ENCODE data around the gene RNF34. TPM values are rescaled to one million over a fixed set of nuclear protein-coding genes. Genes with fewer than 3 reads are reported as not detected.

RNF34 gene
- total RNA-seq, 4 donors from 2014 or later = 46.8 to 63.2 (median 49.8) TPM

DNA sequence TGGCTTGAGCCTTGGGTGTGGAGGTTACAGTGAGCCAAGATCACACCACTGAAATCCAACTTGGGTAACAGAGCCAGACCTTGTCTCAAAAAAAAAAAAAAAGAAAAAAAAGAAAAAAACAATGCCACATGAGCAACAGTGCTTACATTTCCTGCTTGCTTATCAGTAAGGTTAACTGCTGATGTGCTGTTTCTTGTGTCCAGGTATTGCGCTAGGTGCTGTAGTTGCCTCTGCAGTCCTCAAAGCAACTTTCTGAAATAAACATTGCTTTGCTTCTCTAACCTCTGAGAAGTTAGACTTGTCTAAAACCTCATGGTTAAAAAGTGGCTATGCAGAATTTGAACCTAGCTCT lies 24.7 kb downstream of the RNF34 start:
- Histone ChIP-seq H3K4me3 (no peak overlapping the region), H3K4me1 (peaks cover 0 to 3% (median 0%) of the 10 kb centered on the region in 4 donors), H3K36me3 (peaks cover 0 to 58% (median 26%) of the 10 kb centered on the region in 4 donors), H3K9me3 (no peaks in the 10 kb centered on the region), H3K27me3 (no peaks in the 10 kb centered on the region), H3K27ac (peak overlapping the region in 2 of 4 donors; percentile 20 to 32)
- 90% methylated on average over 1 of the region's 1 CpG; no CpG with 5 or more reads in 1 of the 2 donors for WGBS, 2 donors (ENCODE audit: low coverage in 1 of 2)
- no peak for DNase-seq
- TF ChIP-seq, protein P1, sequence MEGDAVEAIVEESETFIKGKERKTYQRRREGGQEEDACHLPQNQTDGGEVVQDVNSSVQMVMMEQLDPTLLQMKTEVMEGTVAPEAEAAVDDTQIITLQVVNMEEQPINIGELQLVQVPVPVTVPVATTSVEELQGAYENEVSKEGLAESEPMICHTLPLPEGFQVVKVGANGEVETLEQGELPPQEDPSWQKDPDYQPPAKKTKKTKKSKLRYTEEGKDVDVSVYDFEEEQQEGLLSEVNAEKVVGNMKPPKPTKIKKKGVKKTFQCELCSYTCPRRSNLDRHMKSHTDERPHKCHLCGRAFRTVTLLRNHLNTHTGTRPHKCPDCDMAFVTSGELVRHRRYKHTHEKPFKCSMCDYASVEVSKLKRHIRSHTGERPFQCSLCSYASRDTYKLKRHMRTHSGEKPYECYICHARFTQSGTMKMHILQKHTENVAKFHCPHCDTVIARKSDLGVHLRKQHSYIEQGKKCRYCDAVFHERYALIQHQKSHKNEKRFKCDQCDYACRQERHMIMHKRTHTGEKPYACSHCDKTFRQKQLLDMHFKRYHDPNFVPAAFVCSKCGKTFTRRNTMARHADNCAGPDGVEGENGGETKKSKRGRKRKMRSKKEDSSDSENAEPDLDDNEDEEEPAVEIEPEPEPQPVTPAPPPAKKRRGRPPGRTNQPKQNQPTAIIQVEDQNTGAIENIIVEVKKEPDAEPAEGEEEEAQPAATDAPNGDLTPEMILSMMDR (IDR thresholded peaks at IDR 0.05) = no peak
- TF ChIP-seq POLR2AphosphoS5 (IDR thresholded peaks at IDR 0.05) (no peak), EP300 (IDR thresholded peaks at IDR 0.05; ENCODE audit: low read depth) (no peak), POLR2A (IDR thresholded peaks at IDR 0.05) (no peak)
- intact Hi-C loops (cut with DNase I; ENCODE audit: low total_unique reads) = no loop called here
- in situ Hi-C loops (cut with MboI; ENCODE audit: low pct_ligation_motif_present in 1 of 4, low pct_unique_long_range_greater_than_20kb in 1 of 4, low sequenced_read_pairs in 3 of 4) = no loop called here

DNA sequence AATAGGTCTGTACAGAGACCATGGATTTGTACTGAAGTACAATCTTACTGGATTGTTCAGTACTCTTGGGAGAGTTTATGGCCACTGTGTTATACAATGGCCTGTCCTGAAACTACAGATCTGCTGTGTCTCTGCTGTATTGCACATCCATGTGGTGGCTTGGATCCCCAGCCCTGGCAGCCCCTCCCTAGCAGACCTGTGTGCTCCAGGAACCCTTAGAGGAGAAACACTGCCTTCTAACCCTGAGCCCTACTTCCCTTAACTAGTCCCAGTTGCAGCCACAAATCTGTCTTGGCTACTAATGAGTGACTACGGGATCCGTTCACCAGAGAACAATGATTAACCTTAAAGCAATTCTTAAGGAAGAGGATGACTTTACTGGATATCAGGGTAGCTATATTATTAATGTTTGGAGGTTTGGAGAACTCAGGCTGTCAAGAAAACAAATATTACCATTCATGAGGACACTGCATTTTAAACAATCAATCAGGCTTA lies 27.7 kb downstream of the RNF34 start:
- Histone ChIP-seq H3K4me1 (peaks cover 0 to 3% (median 0%) of the 10 kb centered on the region in 4 donors), H3K9me3 (no peaks in the 10 kb centered on the region), H3K27ac (peak overlapping the region in 1 of 4 donors; percentile 4), H3K27me3 (no peaks in the 10 kb centered on the region), H3K4me3 (no peak overlapping the region), H3K36me3 (peaks cover 0 to 57% (median 26%) of the 10 kb centered on the region in 4 donors)
- TF ChIP-seq POLR2AphosphoS5 (IDR thresholded peaks at IDR 0.05) (no peak), POLR2A (IDR thresholded peaks at IDR 0.05) (no peak), EP300 (IDR thresholded peaks at IDR 0.05; ENCODE audit: low read depth) (no peak)
- TF ChIP-seq, protein P1 (IDR thresholded peaks at IDR 0.05) = no peak
- no peak for DNase-seq
- intact Hi-C loops (cut with DNase I; ENCODE audit: low total_unique reads) = loop anchor here (2.0 kb wide), 1 partner anchor 63 kb away; no protein-coding TSS in a partner anchor
- in situ Hi-C loops (cut with MboI; ENCODE audit: low pct_ligation_motif_present in 1 of 4, low pct_unique_long_range_greater_than_20kb in 1 of 4, low sequenced_read_pairs in 3 of 4) = loop anchor here in 1 of 4 donors (25.0 kb wide), 1 partner anchor 90 kb away; no protein-coding TSS in a partner anchor
- 67% methylated on average over 2 of the region's 2 CpGs; no CpG with 5 or more reads in 1 of the 2 donors for WGBS, 2 donors (ENCODE audit: low coverage in 1 of 2)

DNA sequence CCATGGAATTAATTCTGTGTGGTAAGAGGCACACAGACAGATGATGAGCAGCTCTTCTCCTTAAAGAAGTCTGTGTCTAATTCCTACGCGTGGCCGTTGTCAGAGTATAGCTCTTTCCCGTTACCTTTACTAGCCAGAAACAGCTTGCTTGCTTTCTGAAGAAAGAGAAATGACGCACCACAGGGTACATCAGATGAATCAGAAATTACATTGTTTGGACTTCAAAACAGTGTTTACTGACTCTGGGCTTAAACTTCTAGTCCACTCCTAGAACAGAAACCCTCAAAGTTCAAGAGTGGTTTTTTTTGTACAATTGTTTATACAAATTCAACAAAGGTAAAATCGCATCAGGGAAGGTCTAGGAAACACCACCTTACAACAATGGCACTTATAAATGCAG lies 29.0 kb downstream of the RNF34 start:
- TF ChIP-seq POLR2A (IDR thresholded peaks at IDR 0.05) = no peak
- TF ChIP-seq EP300 (IDR thresholded peaks at IDR 0.05; ENCODE audit: low read depth) = no peak
- TF ChIP-seq, protein P1 (IDR thresholded peaks at IDR 0.05) = no peak
- no peak for TF ChIP-seq POLR2AphosphoS5 (IDR thresholded peaks at IDR 0.05)
- WGBS, 2 donors (ENCODE audit: low coverage in 1 of 2) = 88 to 90% methylated on average over 6 of the region's 6 CpGs
- Histone ChIP-seq H3K27me3 (no peaks in the 10 kb centered on the region), H3K36me3 (peaks cover 0 to 51% (median 25%) of the 10 kb centered on the region in 4 donors), H3K4me3 (no peak overlapping the region), H3K4me1 (peaks cover 0 to 3% (median 0%) of the 10 kb centered on the region in 4 donors), H3K9me3 (no peaks in the 10 kb centered on the region), H3K27ac (peak overlapping the region in 1 of 4 donors; percentile 22)
- no peak for DNase-seq
- intact Hi-C loops (cut with DNase I; ENCODE audit: low total_unique reads) (loop anchor here (2.0 kb wide), 1 partner anchor 62 kb away; no protein-coding TSS in a partner anchor), in situ Hi-C loops (cut with MboI; ENCODE audit: low pct_ligation_motif_present in 1 of 4, low pct_unique_long_range_greater_than_20kb in 1 of 4, low sequenced_read_pairs in 3 of 4) (loop anchor here in 1 of 4 donors (25.0 kb wide), 1 partner anchor 92 kb away; no protein-coding TSS in a partner anchor)

DNA sequence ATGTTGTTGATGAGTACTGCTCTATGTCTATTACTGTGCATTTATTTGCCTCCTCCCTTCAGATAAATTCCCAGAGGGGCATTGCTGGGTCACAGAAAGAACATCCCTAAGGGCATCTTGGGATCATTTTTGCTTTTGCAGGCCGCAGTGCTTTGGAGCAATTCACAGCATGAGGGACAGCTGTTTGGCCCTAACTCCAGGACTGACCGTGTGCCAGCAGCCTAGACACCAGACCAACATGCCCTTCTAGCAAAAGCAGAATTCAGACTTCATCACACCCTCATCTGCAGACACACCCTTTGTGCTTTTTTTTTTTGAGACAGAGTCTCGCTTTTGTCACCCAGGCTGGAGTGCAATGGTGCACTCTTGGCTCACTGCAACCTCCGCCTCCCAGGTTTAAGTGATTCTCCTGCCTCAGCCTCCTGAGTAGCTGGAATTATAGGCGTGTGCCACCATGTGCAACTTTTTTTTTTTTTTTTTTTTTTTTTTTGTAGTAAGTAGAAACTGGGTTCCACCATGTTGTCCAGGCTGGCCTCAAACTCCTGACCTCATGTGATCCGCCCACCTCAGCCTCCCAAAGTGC lies 31.0 kb downstream of the RNF34 start:
- Histone ChIP-seq H3K36me3 (peaks cover 0 to 39% (median 20%) of the 10 kb centered on the region in 4 donors), H3K4me1 (peaks cover 0 to 1% (median 0%) of the 10 kb centered on the region in 4 donors), H3K27me3 (no peaks in the 10 kb centered on the region), H3K4me3 (no peak overlapping the region), H3K27ac (no peak overlapping the region), H3K9me3 (no peaks in the 10 kb centered on the region)
- TF ChIP-seq EP300 (IDR thresholded peaks at IDR 0.05; ENCODE audit: low read depth) = no peak
- WGBS, 2 donors (ENCODE audit: low coverage in 1 of 2) = 92 to 93% methylated on average over 2 to 6 of the region's 6 CpGs
- in situ Hi-C loops (cut with MboI; ENCODE audit: low pct_ligation_motif_present in 1 of 4, low pct_unique_long_range_greater_than_20kb in 1 of 4, low sequenced_read_pairs in 3 of 4) = loop anchor here in 3 of 4 donors (10.0 to 25.0 kb wide), 2 partner anchors 94 to 96 kb away; no protein-coding TSS in a partner anchor
- no peak for DNase-seq
- intact Hi-C loops (cut with DNase I; ENCODE audit: low total_unique reads) = no loop called here
